HCT116 (cell line): Measurements from ENCODE around the gene ANGPT4.

ENCODE experiments used
- CTCF ChIP-seq, 3 experiments: fragments of 200-600 bp in 1 of 3; sonication (generic) in 1 of 3; IDR thresholded peaks in 2 of 3; conservative IDR thresholded peaks in 1 of 3; 2 replicates each; pipeline ENCODE4 v1.5.1; 2012 to 2017; ENCODE audit warnings: low read depth in 2 of 3, low read length in 2 of 3, antibody characterized with exemption in 1 of 3, borderline replicate concordance in 1 of 3, control low read depth in 1 of 3, mild to moderate bottlenecking in 1 of 3, mixed read lengths in 1 of 3, mixed run types in 1 of 3, moderate library complexity in 1 of 3; ENCODE audit not compliant: insufficient read depth in 1 of 3
- EZH2 ChIP-seq: fragments of 200-600 bp; sonication (generic); IDR thresholded peaks from 2 replicates; pipeline ENCODE4 v1.6.1; 2017; ENCODE audit warnings: antibody characterized with exemption, mixed run types
- JUND ChIP-seq: IDR thresholded peaks from 2 replicates; pipeline ENCODE4 v1.6.1; 2012

- no peak for TF ChIP-seq CTCF (IDR thresholded peaks at IDR 0.05 in 2 of 3, conservative IDR thresholded peaks at IDR 0.05 in 1 of 3; ENCODE audit: borderline replicate concordance in 1 of 3, insufficient read depth in 1 of 3, low read depth in 2 of 3, low read length in 2 of 3)
- no peak for TF ChIP-seq EZH2
- no peak for TF ChIP-seq JUND
Measured at GRCh38 chr20:842547-842940, 73.6 kb downstream of the ANGPT4 start.
